ENCODE results near the gene MAPRE3. TPM values are rescaled to one million over a fixed set of nuclear protein-coding genes. Genes with fewer than 3 reads are reported as not detected.

The MAPRE3 gene
- total and polyA plus RNA-seq, 2 donors (not counting 1 experiment from before 2014, with no cell fraction given), result 7.9 to 13.9 TPM

- Histone ChIP-seq H3K4me1 (ENCODE audit: control insufficient read depth, extremely low read depth, insufficient read depth, low read length) (peaks cover 2% of the 10 kb centered on the region), H3K4me2 (ENCODE audit: extremely low read depth, insufficient read depth, low read length) (no peak overlapping the region), H4K20me1 (ENCODE audit: control insufficient read depth, extremely low read depth, insufficient read depth, low read length) (no peaks in the 10 kb centered on the region), H3K79me2 (ENCODE audit: control insufficient read depth, insufficient read depth, low read length) (peaks cover 3% of the 10 kb centered on the region), H3K9me3 (ENCODE audit: control insufficient read depth, insufficient read depth, low read depth, low read length) (no peaks in the 10 kb centered on the region), H3K27me3 (ENCODE audit: control insufficient read depth, insufficient read depth, low read length) (no peaks in the 10 kb centered on the region), H3K27ac (ENCODE audit: insufficient read depth, low read length) (no peak overlapping the region), H2AFZ (ENCODE audit: low read length) (no peak overlapping the region), H3K4me3 (replicated peaks in 1 of 4; ENCODE audit: control extremely low read depth in 1 of 4, insufficient read depth in 1 of 4, low read depth in 3 of 4, low read length in 4 of 4) (no peak overlapping the region), H3K36me3 (ENCODE audit: control insufficient read depth, insufficient read depth, low read length) (peaks cover 47% of the 10 kb centered on the region), H3K9ac (ENCODE audit: insufficient read depth, low read length) (no peak overlapping the region)
- DNase-seq (ENCODE audit: low read depth in 2 of 2), result no peak
- TF ChIP-seq CTCF (conservative IDR thresholded peaks at IDR 0.05 in 1 of 2, IDR thresholded peaks at IDR 0.05 in 1 of 2; ENCODE audit: low read depth in 1 of 2, low read length in 2 of 2) (no peak), EZH2 (IDR thresholded peaks at IDR 0.05; ENCODE audit: low read length, missing control alignments) (no peak)
Measured at GRCh38 chr2:27040282-27040681, 69.8 kb downstream of the MAPRE3 start.

GRCh38 chr2:27041752-27042151 lies 71.3 kb downstream of the MAPRE3 start:
- TF ChIP-seq CTCF (conservative IDR thresholded peaks at IDR 0.05 in 1 of 2, IDR thresholded peaks at IDR 0.05 in 1 of 2; ENCODE audit: low read depth in 1 of 2, low read length in 2 of 2) (no peak), EZH2 (IDR thresholded peaks at IDR 0.05; ENCODE audit: low read length, missing control alignments) (no peak)
- H3K4me2 ChIP-seq (ENCODE audit: extremely low read depth, insufficient read depth, low read length), result no peak overlapping the region
- no peak overlapping the region for H3K4me3 ChIP-seq (replicated peaks in 1 of 4; ENCODE audit: control extremely low read depth in 1 of 4, insufficient read depth in 1 of 4, low read depth in 3 of 4, low read length in 4 of 4)
- H3K79me2 ChIP-seq (ENCODE audit: control insufficient read depth, insufficient read depth, low read length), result no peaks in the 10 kb centered on the region
- peaks cover 2% of the 10 kb centered on the region for H3K4me1 ChIP-seq (ENCODE audit: control insufficient read depth, extremely low read depth, insufficient read depth, low read length)
- no peaks in the 10 kb centered on the region for H3K27me3 ChIP-seq (ENCODE audit: control insufficient read depth, insufficient read depth, low read length)
- H3K36me3 ChIP-seq (ENCODE audit: control insufficient read depth, insufficient read depth, low read length), result peaks cover 36% of the 10 kb centered on the region
- peak in 1 of 2 donors; percentile 50 for DNase-seq (ENCODE audit: low read depth in 2 of 2)
- H3K27ac ChIP-seq (ENCODE audit: insufficient read depth, low read length), result no peak overlapping the region
- no peaks in the 10 kb centered on the region for H3K9me3 ChIP-seq (ENCODE audit: control insufficient read depth, insufficient read depth, low read depth, low read length)
- no peaks in the 10 kb centered on the region for H4K20me1 ChIP-seq (ENCODE audit: control insufficient read depth, extremely low read depth, insufficient read depth, low read length)
- no peak overlapping the region for H2AFZ ChIP-seq (ENCODE audit: low read length)
- H3K9ac ChIP-seq (ENCODE audit: insufficient read depth, low read length), result no peak overlapping the region

- Histone ChIP-seq H3K9ac (ENCODE audit: insufficient read depth, low read length) (no peak overlapping the region), H3K79me2 (ENCODE audit: control insufficient read depth, insufficient read depth, low read length) (no peaks in the 10 kb centered on the region), H3K9me3 (ENCODE audit: control insufficient read depth, insufficient read depth, low read depth, low read length) (no peaks in the 10 kb centered on the region), H3K36me3 (ENCODE audit: control insufficient read depth, insufficient read depth, low read length) (peaks cover 32% of the 10 kb centered on the region), H3K4me2 (ENCODE audit: extremely low read depth, insufficient read depth, low read length) (no peak overlapping the region), H2AFZ (ENCODE audit: low read length) (no peak overlapping the region), H4K20me1 (ENCODE audit: control insufficient read depth, extremely low read depth, insufficient read depth, low read length) (no peaks in the 10 kb centered on the region), H3K4me3 (replicated peaks in 1 of 4; ENCODE audit: control extremely low read depth in 1 of 4, insufficient read depth in 1 of 4, low read depth in 3 of 4, low read length in 4 of 4) (no peak overlapping the region), H3K4me1 (ENCODE audit: control insufficient read depth, extremely low read depth, insufficient read depth, low read length) (peaks cover 2% of the 10 kb centered on the region), H3K27ac (ENCODE audit: insufficient read depth, low read length) (no peak overlapping the region), H3K27me3 (ENCODE audit: control insufficient read depth, insufficient read depth, low read length) (no peaks in the 10 kb centered on the region)
- TF ChIP-seq EZH2 (IDR thresholded peaks at IDR 0.05; ENCODE audit: low read length, missing control alignments) (no peak), CTCF (conservative IDR thresholded peaks at IDR 0.05 in 1 of 2, IDR thresholded peaks at IDR 0.05 in 1 of 2; ENCODE audit: low read depth in 1 of 2, low read length in 2 of 2) (no peak)
- DNase-seq (ENCODE audit: low read depth in 2 of 2), result no peak
Measured at GRCh38 chr2:27042159-27042661, 71.8 kb downstream of the MAPRE3 start.

Data from fibroblast of lung (primary cell).